A673 (cell line): ENCODE data around the gene KCNAB3.

Source experiments
- EZH2 ChIP-seq: fragments of 200-600 bp; sonication (generic); IDR thresholded peaks from 2 replicates; pipeline ENCODE4 v1.6.1; 2017; ENCODE audit warnings: borderline replicate concordance, low read depth, mild to moderate bottlenecking, mixed read lengths, antibody characterized with exemption, low read length; ENCODE audit not compliant: poor library complexity, severe bottlenecking
- TF ChIP-seq, protein P1 (sequence below): fragments of 300-800, 200-600 bp; sonication (generic); conservative IDR thresholded peaks from 2 replicates; pipeline ENCODE4 v1.5.1; 2017; ENCODE audit warnings: low read depth, mild to moderate bottlenecking, antibody characterized with exemption, low read length, moderate library complexity, mixed read lengths

DNA sequence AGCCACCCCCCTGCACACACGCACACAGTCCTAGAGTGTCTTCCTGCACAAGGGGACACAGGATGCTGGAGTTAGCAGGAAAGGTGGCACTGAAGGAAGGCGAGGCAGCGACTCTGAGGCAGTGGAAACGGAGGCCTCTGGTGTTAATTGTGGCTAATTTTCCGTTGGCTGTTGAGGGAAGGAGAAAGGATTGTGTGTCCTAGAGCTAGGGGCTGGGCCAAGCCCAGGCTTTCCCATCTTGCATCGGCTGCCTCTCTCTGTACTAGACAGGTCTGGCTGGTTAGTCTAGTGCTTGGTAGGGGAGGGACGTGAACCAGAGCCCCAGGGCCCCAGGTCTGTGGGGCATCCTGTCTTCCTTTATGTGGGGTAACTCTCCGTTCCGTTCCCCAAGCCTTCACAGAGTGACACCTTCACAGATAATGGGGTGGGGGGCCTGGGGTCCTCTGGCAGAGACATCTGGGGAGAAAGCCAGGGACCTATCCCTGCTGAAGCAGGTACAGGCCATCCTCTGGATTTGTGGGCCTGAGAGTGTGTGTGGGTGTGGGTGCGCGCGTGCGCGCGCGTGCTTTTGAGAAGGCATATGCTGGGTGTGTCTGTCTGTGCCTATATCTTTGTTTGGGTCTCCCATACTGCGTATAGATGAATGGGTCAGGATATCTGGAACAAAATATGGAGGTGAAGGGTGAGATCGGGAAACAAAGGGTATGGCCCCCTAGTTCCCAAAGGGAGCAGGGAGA, 41.3 kb downstream of the KCNAB3 start, which contains the start of gene CHD3:
- TF ChIP-seq, protein P1, sequence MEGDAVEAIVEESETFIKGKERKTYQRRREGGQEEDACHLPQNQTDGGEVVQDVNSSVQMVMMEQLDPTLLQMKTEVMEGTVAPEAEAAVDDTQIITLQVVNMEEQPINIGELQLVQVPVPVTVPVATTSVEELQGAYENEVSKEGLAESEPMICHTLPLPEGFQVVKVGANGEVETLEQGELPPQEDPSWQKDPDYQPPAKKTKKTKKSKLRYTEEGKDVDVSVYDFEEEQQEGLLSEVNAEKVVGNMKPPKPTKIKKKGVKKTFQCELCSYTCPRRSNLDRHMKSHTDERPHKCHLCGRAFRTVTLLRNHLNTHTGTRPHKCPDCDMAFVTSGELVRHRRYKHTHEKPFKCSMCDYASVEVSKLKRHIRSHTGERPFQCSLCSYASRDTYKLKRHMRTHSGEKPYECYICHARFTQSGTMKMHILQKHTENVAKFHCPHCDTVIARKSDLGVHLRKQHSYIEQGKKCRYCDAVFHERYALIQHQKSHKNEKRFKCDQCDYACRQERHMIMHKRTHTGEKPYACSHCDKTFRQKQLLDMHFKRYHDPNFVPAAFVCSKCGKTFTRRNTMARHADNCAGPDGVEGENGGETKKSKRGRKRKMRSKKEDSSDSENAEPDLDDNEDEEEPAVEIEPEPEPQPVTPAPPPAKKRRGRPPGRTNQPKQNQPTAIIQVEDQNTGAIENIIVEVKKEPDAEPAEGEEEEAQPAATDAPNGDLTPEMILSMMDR = no peak
- no peak for TF ChIP-seq EZH2
